OCI-LY7 (cell line): ENCODE measurements around the gene AMMECR1. TPM values are rescaled to one million over a fixed set of nuclear protein-coding genes. Genes with fewer than 3 reads are reported as not detected.
"Not testable (repeated sequence)": the region's sequence is repeated elsewhere in the genome, so short reads cannot be mapped to it uniquely, and the experiment has no call there.

Experiments used
- BruUV-seq: library from RNA; stranded (reverse); fragments of 400-500 nt; replicated peaks from 2 replicates; lab custom pipeline; 2021; lab: Mats Ljungman, UMichigan
- CTCF ChIA-PET: fragments of 300-600 bp; sonication (Branson Sonifier 250); formaldehyde crosslinking; loops from one replicate; lab custom pipeline; 2022; ENCODE audit warnings: antibody characterized with exemption; ENCODE audit not compliant: unreplicated experiment; lab: Charles Lee
- POLR2A ChIA-PET: fragments of 300-600 bp; sonication (Branson Sonifier 250); formaldehyde crosslinking; loops from one replicate; lab custom pipeline; 2022; ENCODE audit warnings: antibody characterized with exemption; lab: Charles Lee
- DNase-seq: peaks from one replicate; pipeline ENCODE4 v3.0.0-alpha.2; 2015; ENCODE audit warnings: low spot score
- H2AFZ ChIP-seq: fragments of 200-600 bp; sonication (generic), shearing (Covaris generic); 2 replicates; pipeline ENCODE4 v1.6.1; 2014; ENCODE audit warnings: mild to moderate bottlenecking, antibody characterized with exemption, low read length, moderate library complexity
- H3K27ac ChIP-seq: fragments of 200-600 bp; sonication (generic); 2 replicates; pipeline ENCODE4 v1.5.1; 2014; ENCODE audit warnings: mixed run types, low read depth, mild to moderate bottlenecking, moderate library complexity, low read length, inconsistent platforms; ENCODE audit not compliant: poor library complexity, severe bottlenecking
- H3K36me3 ChIP-seq: fragments of 200-600 bp; sonication (generic); 2 replicates; pipeline ENCODE4 v1.6.1; 2014; ENCODE audit warnings: mild to moderate bottlenecking, antibody characterized with exemption, low read length, moderate library complexity, mixed read lengths; ENCODE audit not compliant: insufficient read depth
- H3K4me1 ChIP-seq: fragments of 200-600 bp; sonication (generic); 2 replicates; pipeline ENCODE4 v1.5.1; 2014; ENCODE audit warnings: mild to moderate bottlenecking, low read length; ENCODE audit not compliant: insufficient read depth, poor library complexity, severe bottlenecking
- H3K4me2 ChIP-seq: fragments of 200-600 bp; sonication (generic); 2 replicates; pipeline ENCODE4 v1.6.1; 2014; ENCODE audit warnings: mild to moderate bottlenecking, low read length
- H3K4me3 ChIP-seq: fragments of 200-600 bp; sonication (generic); 2 replicates; pipeline ENCODE4 v1.5.1; 2014; ENCODE audit warnings: mild to moderate bottlenecking, low read depth, low read length; ENCODE audit not compliant: poor library complexity, severe bottlenecking
- H3K79me2 ChIP-seq: fragments of 200-600 bp; sonication (generic); 2 replicates; pipeline ENCODE4 v1.6.1; 2016; ENCODE audit warnings: low read depth, mild to moderate bottlenecking, low read length, moderate library complexity, mixed read lengths; ENCODE audit not compliant: insufficient read depth
- H3K9me2 ChIP-seq: fragments of 200-600 bp; sonication (generic); 2 replicates; pipeline ENCODE4 v1.6.1; 2016; ENCODE audit warnings: mild to moderate bottlenecking, low read length, mixed read lengths; ENCODE audit not compliant: insufficient read depth
- H3K9me3 ChIP-seq: fragments of 200-600 bp; sonication (generic); 2 replicates; pipeline ENCODE4 v1.6.1; 2014; ENCODE audit warnings: mild to moderate bottlenecking, mixed run types, low read length, mixed read lengths
- H4K20me1 ChIP-seq: fragments of 200-600 bp; sonication (generic); 2 replicates; pipeline ENCODE4 v1.6.1; 2014; ENCODE audit warnings: mild to moderate bottlenecking, antibody characterized with exemption, low read length, moderate library complexity, mixed read lengths; ENCODE audit not compliant: insufficient read depth
- EZH2phosphoT487 ChIP-seq: fragments of 200-600 bp; sonication (generic); IDR thresholded peaks from 2 replicates; pipeline ENCODE4 v1.6.1; 2018; ENCODE audit warnings: low read depth, borderline replicate concordance, mild to moderate bottlenecking, mixed run types, antibody characterized with exemption, low read length, moderate library complexity, mixed read lengths
- intact Hi-C: fragments of 100-400 bp; cut with micrococcal nuclease; formaldehyde crosslinking; loops from one replicate; pipeline ENCODE4 v1.10.0; 2022; ENCODE audit not compliant: unreplicated experiment
- total RNA-seq, 2 experiments: library from RNA; depleted of rRNA in 1 of 2; stranded (reverse); fragments of >200 nt in 1 of 2; shearing (Covaris generic) in 1 of 2; gene quantifications; 2 replicates each; pipeline ENCODE4 v1.2.3, GENCODE V29; 2014 to 2022
- TF ChIP-seq, protein P1 (sequence below): fragments of 200-600 bp; sonication (generic); conservative IDR thresholded peaks from 2 replicates; pipeline ENCODE4 v1.5.1; 2014; ENCODE audit warnings: mild to moderate bottlenecking, antibody characterized with exemption, low read length, moderate library complexity, mixed read lengths

AMMECR1 gene
- total RNA-seq, 2 experiments from 2014 or later = 19.1 to 32.3 TPM

DNA sequence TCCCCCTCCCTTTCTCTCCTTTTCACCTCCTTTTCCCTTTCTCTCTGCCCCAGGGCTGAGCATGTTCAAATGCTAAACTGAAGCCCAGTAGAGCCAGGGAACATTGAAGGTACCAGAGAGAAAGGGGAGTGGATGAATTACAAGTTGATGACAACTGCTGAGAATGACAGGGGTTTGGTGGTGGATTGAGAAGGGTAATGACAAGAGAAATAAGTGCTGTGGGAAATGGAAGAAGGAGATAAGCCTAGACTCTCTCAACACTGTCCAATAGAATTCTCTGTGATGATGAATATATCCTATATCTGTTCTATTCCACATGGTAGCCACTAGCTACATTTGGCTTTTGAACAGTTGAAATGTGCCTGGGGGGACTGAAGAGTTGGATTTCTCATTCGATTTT, 160.4 kb downstream of the AMMECR1 start:
- intact Hi-C loops = no loop called here
- Histone ChIP-seq H3K4me1 (peaks cover 7% of the 10 kb centered on the region), H3K36me3 (no peaks in the 10 kb centered on the region), H3K9me3 (no peaks in the 10 kb centered on the region), H3K27ac (no peak overlapping the region), H2AFZ (no peak overlapping the region), H3K4me3 (no peak overlapping the region), H3K9me2 (no peaks in the 10 kb centered on the region), H3K79me2 (no peaks in the 10 kb centered on the region), H4K20me1 (no peaks in the 10 kb centered on the region), H3K4me2 (no peak overlapping the region)
- POLR2A ChIA-PET = interaction anchor here (1.2 kb wide), 1 partner anchor 17 kb away, joined by 3 read pairs; no protein-coding TSS in a partner anchor
- no peak for DNase-seq
- CTCF ChIA-PET = interaction anchor here (2.0 kb wide), 1 partner anchor 10 kb away, joined by 6 read pairs; no protein-coding TSS in a partner anchor
- TF ChIP-seq, protein P1, sequence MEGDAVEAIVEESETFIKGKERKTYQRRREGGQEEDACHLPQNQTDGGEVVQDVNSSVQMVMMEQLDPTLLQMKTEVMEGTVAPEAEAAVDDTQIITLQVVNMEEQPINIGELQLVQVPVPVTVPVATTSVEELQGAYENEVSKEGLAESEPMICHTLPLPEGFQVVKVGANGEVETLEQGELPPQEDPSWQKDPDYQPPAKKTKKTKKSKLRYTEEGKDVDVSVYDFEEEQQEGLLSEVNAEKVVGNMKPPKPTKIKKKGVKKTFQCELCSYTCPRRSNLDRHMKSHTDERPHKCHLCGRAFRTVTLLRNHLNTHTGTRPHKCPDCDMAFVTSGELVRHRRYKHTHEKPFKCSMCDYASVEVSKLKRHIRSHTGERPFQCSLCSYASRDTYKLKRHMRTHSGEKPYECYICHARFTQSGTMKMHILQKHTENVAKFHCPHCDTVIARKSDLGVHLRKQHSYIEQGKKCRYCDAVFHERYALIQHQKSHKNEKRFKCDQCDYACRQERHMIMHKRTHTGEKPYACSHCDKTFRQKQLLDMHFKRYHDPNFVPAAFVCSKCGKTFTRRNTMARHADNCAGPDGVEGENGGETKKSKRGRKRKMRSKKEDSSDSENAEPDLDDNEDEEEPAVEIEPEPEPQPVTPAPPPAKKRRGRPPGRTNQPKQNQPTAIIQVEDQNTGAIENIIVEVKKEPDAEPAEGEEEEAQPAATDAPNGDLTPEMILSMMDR = no peak
- no peak for TF ChIP-seq EZH2phosphoT487
- no TSS peak for BruUV-seq

GRCh38 chrX:110156167-110156754, 161.6 kb downstream of the AMMECR1 start:
- intact Hi-C loops = no loop called here
- H3K27ac ChIP-seq = no peak overlapping the region
- no peaks in the 10 kb centered on the region for H3K36me3 ChIP-seq
- no TSS peak for BruUV-seq
- no peak overlapping the region for H3K4me2 ChIP-seq
- no peaks in the 10 kb centered on the region for H3K9me2 ChIP-seq
- H3K9me3 ChIP-seq = no peaks in the 10 kb centered on the region
- no peaks in the 10 kb centered on the region for H3K79me2 ChIP-seq
- peak; percentile 28 for DNase-seq
- no peak overlapping the region for H2AFZ ChIP-seq
- H3K4me1 ChIP-seq = peaks cover 7% of the 10 kb centered on the region
- CTCF ChIA-PET = interaction anchor here (1.4 to 2.0 kb wide), 2 partner anchors 9 to 252 kb away, joined by 5 to 6 read pairs; no protein-coding TSS in a partner anchor
- H3K4me3 ChIP-seq = no peak overlapping the region
- POLR2A ChIA-PET = interaction anchor here (1.3 kb wide), 1 partner anchor 255 kb away, joined by 4 read pairs; no protein-coding TSS in a partner anchor
- no peaks in the 10 kb centered on the region for H4K20me1 ChIP-seq
- TF ChIP-seq EZH2phosphoT487 = no peak
- TF ChIP-seq, protein P1 = peak; percentile 73

DNA sequence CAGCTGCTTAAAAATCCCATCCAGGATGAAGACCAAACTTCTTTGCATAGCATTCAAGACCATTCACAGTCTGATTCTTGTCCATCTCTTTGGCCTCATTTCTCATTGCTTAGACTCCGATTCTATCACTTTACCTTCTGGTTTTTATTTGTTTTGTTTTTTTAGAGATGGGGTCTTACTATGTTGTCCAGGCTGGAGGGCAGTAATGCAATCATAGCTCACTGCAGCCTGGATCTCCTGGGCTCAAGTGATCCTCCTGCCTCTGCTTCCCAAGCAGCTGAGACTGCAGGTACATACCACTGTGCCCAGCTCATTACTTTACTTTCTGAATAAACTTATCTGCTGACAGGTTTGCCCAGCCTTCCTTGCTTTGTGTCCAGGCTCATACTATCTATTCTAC, 162.1 kb downstream of the AMMECR1 start:
- BruUV-seq = no TSS peak
- H3K4me1 ChIP-seq = peaks cover 7% of the 10 kb centered on the region
- no peak overlapping the region for H3K4me2 ChIP-seq
- CTCF ChIA-PET = interaction anchor here (1.4 to 2.0 kb wide), 2 partner anchors 8 to 252 kb away, joined by 5 to 6 read pairs; no protein-coding TSS in a partner anchor
- no peaks in the 10 kb centered on the region for H3K36me3 ChIP-seq
- H4K20me1 ChIP-seq = no peaks in the 10 kb centered on the region
- H3K9me2 ChIP-seq = no peaks in the 10 kb centered on the region
- H2AFZ ChIP-seq = no peak overlapping the region
- intact Hi-C loops = no loop called here
- POLR2A ChIA-PET = interaction anchor here (1.3 kb wide), 1 partner anchor 255 kb away, joined by 4 read pairs; no protein-coding TSS in a partner anchor
- no peak for TF ChIP-seq EZH2phosphoT487
- TF ChIP-seq, protein P1 = no peak
- H3K79me2 ChIP-seq = no peaks in the 10 kb centered on the region
- no peaks in the 10 kb centered on the region for H3K9me3 ChIP-seq
- H3K27ac ChIP-seq = no peak overlapping the region
- H3K4me3 ChIP-seq = no peak overlapping the region
- no peak for DNase-seq

DNA sequence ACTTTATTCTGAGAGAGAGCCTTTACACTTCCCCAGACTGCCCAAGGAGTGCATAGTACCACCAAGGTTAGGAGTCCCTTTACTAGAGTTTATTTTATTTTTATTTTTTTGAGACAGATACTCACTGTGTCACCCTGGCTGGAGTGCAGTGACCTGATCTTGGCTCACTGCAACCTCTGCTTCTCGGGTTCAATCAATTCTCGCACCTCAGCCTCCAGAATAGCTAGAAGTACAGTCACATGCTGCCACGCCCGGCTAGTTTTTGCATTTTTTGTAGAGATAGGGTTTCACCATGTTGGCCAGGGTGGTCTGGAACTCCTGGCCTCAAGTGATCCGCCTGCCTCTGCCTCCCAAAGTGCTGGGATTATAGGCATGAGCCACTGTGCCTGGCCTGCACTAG, 163.6 kb downstream of the AMMECR1 start:
- H3K4me2 ChIP-seq, H3K4me3 ChIP-seq, DNase-seq, H3K9me2 ChIP-seq, BruUV-seq, H2AFZ ChIP-seq, H3K4me1 ChIP-seq, H3K9me3 ChIP-seq, POLR2A ChIA-PET, H3K27ac ChIP-seq, H4K20me1 ChIP-seq, H3K36me3 ChIP-seq, CTCF ChIA-PET, intact Hi-C loops, H3K79me2 ChIP-seq: not testable (repeated sequence)
